Loucy (cell line): Measurements from ENCODE around the gene TRERF1.

Experiments
- H2AFZ ChIP-seq: fragments of 200-600 bp; sonication (generic); 2 replicates; pipeline ENCODE4 v1.6.0; 2016; ENCODE audit warnings: antibody characterized with exemption, mild to moderate bottlenecking, low read length, moderate library complexity
- H3F3A ChIP-seq: fragments of 200-600 bp; 2 replicates; pipeline ENCODE4 v1.6.0; 2016; ENCODE audit warnings: antibody characterized with exemption, low read depth, mild to moderate bottlenecking
- H3K27me3 ChIP-seq: fragments of 200-600 bp; sonication (generic); 2 replicates; pipeline ENCODE4 v1.6.1; 2014; ENCODE audit warnings: low read length, mild to moderate bottlenecking; ENCODE audit not compliant: insufficient read depth, poor library complexity, severe bottlenecking
- H3K36me3 ChIP-seq: fragments of 200-600 bp; sonication (generic); 2 replicates; pipeline ENCODE4 v1.6.1; 2016; ENCODE audit warnings: low read length; ENCODE audit not compliant: insufficient read depth
- H3K4me1 ChIP-seq: fragments of 200-600 bp; sonication (generic); 2 replicates; pipeline ENCODE4 v1.5.1; 2014; ENCODE audit warnings: low read length, mild to moderate bottlenecking; ENCODE audit not compliant: insufficient read depth, poor library complexity, severe bottlenecking
- H3K4me2 ChIP-seq: fragments of 200-600 bp; sonication (generic); 2 replicates; pipeline ENCODE4 v1.6.0; 2014; ENCODE audit warnings: antibody characterized with exemption, low read length, low read depth, mild to moderate bottlenecking; ENCODE audit not compliant: poor library complexity, severe bottlenecking
- H3K4me3 ChIP-seq: fragments of 200-600 bp; sonication (generic); 2 replicates; pipeline ENCODE4 v1.5.1; 2014; ENCODE audit warnings: low read length, mild to moderate bottlenecking, mixed read lengths; ENCODE audit not compliant: poor library complexity, severe bottlenecking
- H3K79me2 ChIP-seq: fragments of 200-600 bp; sonication (generic); 2 replicates; pipeline ENCODE4 v1.6.1; 2014; ENCODE audit warnings: low read length; ENCODE audit not compliant: insufficient read depth
- H3K9ac ChIP-seq: fragments of 200-600 bp; sonication (generic); 2 replicates; pipeline ENCODE4 v1.6.0; 2014; ENCODE audit warnings: mild to moderate bottlenecking, low read depth, low read length, moderate library complexity; ENCODE audit not compliant: poor library complexity, severe bottlenecking
- H3K9me2 ChIP-seq: fragments of 200-600 bp; sonication (generic); replicated peaks from 2 replicates; pipeline ENCODE4 v1.6.1; 2016; ENCODE audit warnings: low read depth, low read length, mixed read lengths
- H3K9me3 ChIP-seq: fragments of 200-600 bp; sonication (generic); 2 replicates; pipeline ENCODE4 v1.6.1; 2014; ENCODE audit warnings: mild to moderate bottlenecking, antibody characterized with exemption, low read length, low read depth; ENCODE audit not compliant: insufficient read depth
- H4K20me1 ChIP-seq: fragments of 200-600 bp; sonication (generic); 2 replicates; pipeline ENCODE4 v1.6.0; 2014; ENCODE audit warnings: antibody characterized with exemption, low read length, mild to moderate bottlenecking; ENCODE audit not compliant: insufficient read depth, poor library complexity, severe bottlenecking
- EZH2phosphoT487 ChIP-seq: fragments of 200-600 bp; IDR thresholded peaks from 2 replicates; pipeline ENCODE4 v1.6.1; 2018; ENCODE audit warnings: antibody characterized with exemption, mild to moderate bottlenecking, moderate library complexity, borderline replicate concordance
- TF ChIP-seq, protein P1 (sequence below): fragments of 200-600 bp; sonication (generic); conservative IDR thresholded peaks from 2 replicates; pipeline ENCODE4 v1.5.1; 2014; ENCODE audit warnings: mild to moderate bottlenecking, antibody characterized with exemption, low read length

Gene TRERF1

DNA sequence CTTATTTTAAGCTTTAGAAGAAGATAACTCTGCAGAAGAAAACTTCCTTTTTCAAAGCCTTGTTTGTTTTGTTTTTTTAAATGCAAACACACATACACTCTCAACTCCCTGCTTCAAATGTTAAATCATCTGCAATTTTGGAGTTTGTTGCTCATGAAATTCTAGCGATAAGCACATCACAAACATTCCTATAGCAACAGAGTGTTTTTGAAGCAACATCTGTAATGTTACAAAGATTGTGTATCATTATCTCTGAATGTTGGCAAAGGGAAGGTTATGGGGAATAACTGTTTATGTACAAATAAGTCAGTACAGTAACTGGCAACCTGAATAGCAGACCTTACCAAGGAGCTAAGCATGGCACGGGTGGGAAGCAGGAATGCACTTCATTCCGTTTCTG, 149.3 kb downstream of the TRERF1 start:
- H2AFZ ChIP-seq: no peak overlapping the region
- H3K9me3 ChIP-seq: no peaks in the 10 kb centered on the region
- H4K20me1 ChIP-seq: no peaks in the 10 kb centered on the region
- no peak for TF ChIP-seq EZH2phosphoT487
- TF ChIP-seq, protein P1, sequence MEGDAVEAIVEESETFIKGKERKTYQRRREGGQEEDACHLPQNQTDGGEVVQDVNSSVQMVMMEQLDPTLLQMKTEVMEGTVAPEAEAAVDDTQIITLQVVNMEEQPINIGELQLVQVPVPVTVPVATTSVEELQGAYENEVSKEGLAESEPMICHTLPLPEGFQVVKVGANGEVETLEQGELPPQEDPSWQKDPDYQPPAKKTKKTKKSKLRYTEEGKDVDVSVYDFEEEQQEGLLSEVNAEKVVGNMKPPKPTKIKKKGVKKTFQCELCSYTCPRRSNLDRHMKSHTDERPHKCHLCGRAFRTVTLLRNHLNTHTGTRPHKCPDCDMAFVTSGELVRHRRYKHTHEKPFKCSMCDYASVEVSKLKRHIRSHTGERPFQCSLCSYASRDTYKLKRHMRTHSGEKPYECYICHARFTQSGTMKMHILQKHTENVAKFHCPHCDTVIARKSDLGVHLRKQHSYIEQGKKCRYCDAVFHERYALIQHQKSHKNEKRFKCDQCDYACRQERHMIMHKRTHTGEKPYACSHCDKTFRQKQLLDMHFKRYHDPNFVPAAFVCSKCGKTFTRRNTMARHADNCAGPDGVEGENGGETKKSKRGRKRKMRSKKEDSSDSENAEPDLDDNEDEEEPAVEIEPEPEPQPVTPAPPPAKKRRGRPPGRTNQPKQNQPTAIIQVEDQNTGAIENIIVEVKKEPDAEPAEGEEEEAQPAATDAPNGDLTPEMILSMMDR: no peak
- no peak overlapping the region for H3K4me2 ChIP-seq
- H3K9ac ChIP-seq: no peak overlapping the region
- peaks cover 18% of the 10 kb centered on the region; the same call in 1 of the 2 replicates for H3K36me3 ChIP-seq
- H3K9me2 ChIP-seq: no peaks in the 10 kb centered on the region
- H3K27me3 ChIP-seq: no peaks in the 10 kb centered on the region
- peaks cover 34% of the 10 kb centered on the region for H3K79me2 ChIP-seq
- no peaks in the 10 kb centered on the region for H3K4me1 ChIP-seq
- H3K4me3 ChIP-seq: no peak overlapping the region
- no peaks in the 10 kb centered on the region for H3F3A ChIP-seq

- H3F3A ChIP-seq: no peaks in the 10 kb centered on the region
- H3K36me3 ChIP-seq: peaks cover 18% of the 10 kb centered on the region; the same call in 1 of the 2 replicates
- H3K4me3 ChIP-seq: no peak overlapping the region
- H3K9me3 ChIP-seq: no peaks in the 10 kb centered on the region
- H4K20me1 ChIP-seq: no peaks in the 10 kb centered on the region
- no peak overlapping the region for H3K4me2 ChIP-seq
- no peaks in the 10 kb centered on the region for H3K9me2 ChIP-seq
- H3K9ac ChIP-seq: no peak overlapping the region
- no peak for TF ChIP-seq EZH2phosphoT487
- no peaks in the 10 kb centered on the region for H3K4me1 ChIP-seq
- no peak overlapping the region for H2AFZ ChIP-seq
- H3K27me3 ChIP-seq: no peaks in the 10 kb centered on the region
- peaks cover 34% of the 10 kb centered on the region for H3K79me2 ChIP-seq
Observed at GRCh38 chr6:42301986-42302385, 149.7 kb downstream of the TRERF1 start.

DNA sequence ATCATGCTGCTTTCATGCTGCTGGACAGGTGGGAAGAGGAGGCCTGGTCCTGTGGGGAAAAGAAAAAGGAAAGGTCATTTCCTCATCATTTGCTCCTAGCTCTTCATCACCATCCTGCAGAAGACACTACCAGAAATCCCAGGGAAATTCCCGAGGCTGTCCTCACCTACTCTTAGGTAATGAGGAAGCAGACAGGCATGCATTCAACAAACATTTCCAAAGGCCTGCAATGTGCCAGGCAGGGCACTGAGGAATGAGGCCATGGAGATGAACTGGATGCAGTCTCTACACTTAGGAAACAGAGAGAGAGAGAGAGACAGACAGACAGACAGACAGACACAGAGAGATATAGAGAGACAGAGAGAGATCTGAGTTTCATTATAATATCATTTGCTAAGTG, 151.0 kb downstream of the TRERF1 start:
- no peak overlapping the region for H3K4me3 ChIP-seq
- no peak for TF ChIP-seq EZH2phosphoT487
- TF ChIP-seq, protein P1: no peak
- peaks cover 27% of the 10 kb centered on the region for H3K79me2 ChIP-seq
- no peaks in the 10 kb centered on the region for H4K20me1 ChIP-seq
- peaks cover 12% of the 10 kb centered on the region for H3K4me1 ChIP-seq
- no peaks in the 10 kb centered on the region for H3K27me3 ChIP-seq
- peaks cover 18% of the 10 kb centered on the region; the same call in 1 of the 2 replicates for H3K36me3 ChIP-seq
- H2AFZ ChIP-seq: no peak overlapping the region
- no peaks in the 10 kb centered on the region for H3F3A ChIP-seq
- no peaks in the 10 kb centered on the region for H3K9me2 ChIP-seq
- no peak overlapping the region for H3K9ac ChIP-seq
- no peaks in the 10 kb centered on the region for H3K9me3 ChIP-seq
- H3K4me2 ChIP-seq: no peak overlapping the region

GRCh38 chr6:42300185-42300584, 151.5 kb downstream of the TRERF1 start:
- TF ChIP-seq, protein P1: no peak
- TF ChIP-seq EZH2phosphoT487: no peak
- Histone ChIP-seq H3K9me2 (no peaks in the 10 kb centered on the region), H3F3A (no peaks in the 10 kb centered on the region), H3K36me3 (peaks cover 18% of the 10 kb centered on the region; the same call in 1 of the 2 replicates), H3K9me3 (no peaks in the 10 kb centered on the region), H3K9ac (no peak overlapping the region), H2AFZ (no peak overlapping the region), H3K79me2 (peaks cover 22% of the 10 kb centered on the region), H4K20me1 (no peaks in the 10 kb centered on the region), H3K27me3 (no peaks in the 10 kb centered on the region), H3K4me2 (no peak overlapping the region), H3K4me1 (peaks cover 17% of the 10 kb centered on the region), H3K4me3 (no peak overlapping the region)
